ENCODE results near the gene AKR7A2.
A peak's percentile ranks its signal among the peaks of the same experiment; 100 is the strongest.

The AKR7A2 gene

DNA sequence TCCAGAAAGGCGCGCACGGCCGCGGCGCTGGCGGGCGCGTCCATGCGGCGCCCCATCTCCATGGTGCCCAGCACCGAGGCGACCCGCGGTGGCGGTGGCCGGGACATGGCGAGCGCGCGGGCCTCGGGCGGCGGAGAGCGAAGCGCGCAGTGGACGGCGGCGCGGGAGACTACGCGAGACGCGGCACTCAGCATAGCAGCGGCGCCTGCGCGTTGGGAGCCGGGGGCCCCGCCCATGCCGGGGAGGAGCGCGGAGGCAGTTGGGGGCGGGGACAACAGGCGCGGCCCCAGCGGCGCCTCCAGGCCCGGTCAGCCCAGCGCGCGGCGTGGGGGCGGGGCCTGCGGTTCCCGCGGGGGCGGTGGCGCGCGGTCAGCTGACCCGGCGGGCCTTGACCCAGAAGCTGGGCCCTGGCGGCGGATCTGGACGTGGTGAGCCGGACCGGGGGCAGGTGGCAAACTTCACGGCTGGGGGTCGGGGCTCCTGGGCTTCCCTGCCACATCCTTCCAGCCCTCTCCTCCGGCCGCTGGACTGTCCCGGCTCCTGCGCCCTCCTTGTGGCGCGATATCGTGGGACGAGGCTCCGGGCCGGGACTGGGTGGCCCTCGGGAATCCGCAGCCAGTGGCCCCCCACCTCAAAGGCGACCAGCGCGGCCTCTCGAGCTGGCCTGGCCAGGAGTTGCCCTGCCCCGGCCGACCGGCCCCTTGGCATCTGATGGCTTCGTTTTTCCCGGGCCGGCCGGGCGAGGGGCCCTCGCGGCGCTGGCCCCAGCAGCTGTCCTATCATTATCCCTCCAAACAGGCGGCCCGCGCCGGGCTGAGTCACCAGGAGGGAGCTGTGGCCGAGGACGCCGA lies at the start of gene AKR7A2, which contains the start of gene SLC66A1:
Gene AKR7A2 (minus strand): TSS at position 214 of the 851 bp plus-strand sequence. CDS start 20 bp downstream, at position 194.
Gene SLC66A1 (plus strand): TSS at position 396 of the 851 bp plus-strand sequence. CDS start 5,352 bp downstream, outside the sequence.
- DNase-seq = peak; percentile 85 to 90

DNA sequence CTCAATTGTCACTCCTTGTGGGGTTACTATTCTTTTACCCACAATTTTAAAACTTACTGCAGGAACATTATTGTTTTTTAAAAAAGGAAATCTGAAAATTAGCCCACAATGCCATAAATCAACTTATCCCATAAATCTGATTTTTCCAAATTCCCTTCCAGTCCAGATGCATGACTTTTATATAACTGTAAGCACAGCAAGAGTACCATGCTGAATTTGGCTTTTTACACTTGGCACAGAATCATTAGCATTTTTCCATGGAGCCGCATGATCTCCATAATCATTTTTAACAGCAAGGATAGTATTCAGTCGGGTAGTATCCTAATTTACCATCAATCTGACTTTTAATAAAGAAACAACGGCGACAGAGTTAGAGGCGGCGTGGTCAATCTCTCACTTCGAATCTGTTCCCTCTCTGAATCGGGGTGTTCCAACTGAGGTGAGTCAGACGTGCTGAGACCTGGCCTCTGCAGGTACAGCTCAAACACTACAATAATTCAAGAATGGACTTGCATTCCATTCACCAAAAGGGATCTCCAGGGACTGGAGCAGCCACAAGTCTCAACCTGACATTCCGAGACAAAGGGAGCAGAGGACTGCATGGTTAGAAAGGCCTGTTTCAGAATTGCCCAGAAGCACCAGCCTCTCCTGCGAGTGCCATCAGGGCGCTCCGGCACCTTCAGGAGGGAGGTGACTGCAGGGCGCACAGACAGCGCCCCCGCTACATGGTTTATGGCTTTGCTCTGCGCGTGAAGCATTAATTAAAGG lies 49.1 kb upstream of the AKR7A2 start:
- no peak for DNase-seq

DNA sequence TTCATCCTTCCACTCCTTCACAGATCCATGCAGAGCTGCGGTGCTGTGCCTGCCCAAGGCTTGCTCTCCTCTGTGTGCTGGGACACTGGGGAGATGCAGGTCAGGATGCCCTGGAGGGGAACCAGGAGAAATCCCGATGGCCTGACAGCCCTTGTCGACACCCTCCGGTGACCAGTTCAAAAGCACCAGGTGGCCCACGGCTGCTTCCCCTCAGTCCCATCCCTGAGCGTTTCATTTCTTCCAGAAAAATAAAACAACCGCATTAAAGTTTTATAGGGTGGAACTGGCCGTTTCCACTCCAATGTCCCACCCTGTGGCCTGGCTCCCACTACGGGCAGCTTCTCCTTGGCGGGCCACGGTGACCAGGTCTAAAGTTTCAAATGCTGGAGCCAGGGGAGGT lies 48.5 kb upstream of the AKR7A2 start:
- DNase-seq = no peak

DNA sequence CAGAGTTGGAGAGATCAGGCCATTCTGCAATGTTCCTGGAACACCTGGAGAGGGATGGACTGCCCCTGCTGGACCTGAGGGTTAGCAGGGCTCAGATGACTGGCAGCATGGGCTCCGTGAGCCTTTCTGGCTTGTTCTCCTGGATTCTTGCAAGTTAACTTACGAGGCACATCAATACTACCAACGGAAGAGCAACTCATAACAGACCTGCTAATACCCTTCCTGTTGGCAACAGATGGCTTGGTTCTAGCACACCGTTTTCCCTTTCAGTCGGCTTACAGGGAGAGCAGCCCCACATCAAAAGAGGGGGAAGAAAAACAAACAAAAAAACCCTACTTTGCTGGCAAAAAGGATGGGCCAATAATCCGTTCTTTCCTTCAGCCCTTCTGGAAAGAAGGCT lies 48.1 kb upstream of the AKR7A2 start:
- no peak for DNase-seq

DNA sequence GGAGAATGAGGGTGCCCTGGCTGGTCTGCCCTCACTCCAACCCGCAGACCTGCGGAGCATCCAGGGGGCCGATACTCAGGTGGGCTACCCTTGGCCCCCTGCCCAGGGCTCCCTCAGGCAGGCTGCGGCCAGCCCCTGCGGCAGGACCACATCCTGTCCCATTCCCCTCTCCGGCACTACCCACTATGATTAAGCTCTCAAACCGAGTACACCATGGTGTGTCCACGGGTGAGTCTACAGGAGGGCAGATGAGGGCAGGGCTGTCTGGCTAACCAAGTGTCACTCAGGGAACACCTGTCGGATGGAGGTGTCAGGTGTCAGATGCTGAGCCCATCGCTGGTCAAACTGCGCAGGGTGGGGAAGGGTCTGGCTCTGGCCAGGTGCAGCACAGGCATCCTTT lies 47.4 kb upstream of the AKR7A2 start:
- no peak for DNase-seq

GRCh38 chr1:19358710-19359109 lies 46.8 kb upstream of the AKR7A2 start:
- no peak for DNase-seq

- no peak for DNase-seq
Observed at GRCh38 chr1:19357299-19357986, 45.5 kb upstream of the AKR7A2 start.

DNA sequence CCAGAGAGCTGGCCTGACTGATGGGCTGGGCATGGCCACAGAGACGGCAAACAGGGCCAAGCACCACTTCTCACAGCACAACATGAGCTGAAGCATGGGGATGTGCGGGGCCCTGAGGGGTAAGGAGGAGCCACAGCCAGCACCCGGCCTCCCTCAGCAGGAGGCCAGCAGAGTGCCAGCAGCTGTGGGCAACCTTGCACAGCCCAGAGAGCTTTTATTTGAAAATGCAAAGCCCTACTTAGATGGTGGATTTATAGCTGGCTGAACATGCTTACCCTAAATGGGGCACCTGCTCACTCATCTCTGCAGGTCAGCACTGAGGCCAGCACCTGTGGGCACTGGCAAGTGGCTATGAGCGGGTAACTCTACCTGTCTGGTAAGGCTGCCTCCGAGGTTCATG lies 44.3 kb upstream of the AKR7A2 start:
- DNase-seq = no peak

DNA sequence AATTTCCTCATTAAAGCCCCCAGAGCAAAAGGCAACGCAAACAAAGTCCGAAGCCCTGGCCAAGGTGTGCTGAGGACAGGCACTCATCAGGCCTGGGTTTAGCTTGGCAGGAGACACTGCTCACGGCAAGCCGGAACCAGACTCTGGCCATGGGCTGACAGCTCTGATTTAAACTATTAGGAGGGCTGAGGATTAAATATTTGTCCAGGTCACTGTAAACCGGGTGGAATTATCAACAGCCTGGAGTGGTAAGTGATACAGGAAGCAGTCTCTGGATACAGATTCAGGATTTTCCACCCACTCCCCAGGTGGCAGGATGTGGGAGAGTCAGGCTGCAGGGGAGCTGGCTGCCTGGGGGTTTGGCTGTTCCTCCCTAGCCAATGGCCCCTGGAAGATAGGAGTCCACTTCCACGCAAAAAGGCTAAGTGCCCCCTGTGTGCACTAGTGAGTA lies 42.6 kb upstream of the AKR7A2 start:
- DNase-seq = no peak

DNA sequence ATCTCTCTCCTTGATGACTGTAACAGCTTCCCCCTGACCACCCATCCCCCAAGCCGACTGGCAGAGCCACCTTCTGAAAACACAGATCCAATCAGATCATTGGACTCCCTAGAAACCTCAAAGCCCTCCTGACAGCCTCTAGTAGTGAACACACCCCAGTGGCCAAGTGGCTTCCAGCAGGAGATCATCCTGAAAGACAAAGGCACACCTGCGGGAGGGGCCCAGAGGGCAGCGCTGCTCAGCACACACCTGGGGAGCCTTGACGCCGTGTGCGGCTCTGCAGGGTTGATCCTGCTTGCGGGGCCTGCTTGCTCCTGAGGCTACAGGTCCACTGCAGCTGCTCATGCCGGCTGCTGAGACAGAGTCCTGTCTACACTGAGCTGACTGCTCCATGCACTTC lies 41.7 kb upstream of the AKR7A2 start:
- no peak for DNase-seq

DNA sequence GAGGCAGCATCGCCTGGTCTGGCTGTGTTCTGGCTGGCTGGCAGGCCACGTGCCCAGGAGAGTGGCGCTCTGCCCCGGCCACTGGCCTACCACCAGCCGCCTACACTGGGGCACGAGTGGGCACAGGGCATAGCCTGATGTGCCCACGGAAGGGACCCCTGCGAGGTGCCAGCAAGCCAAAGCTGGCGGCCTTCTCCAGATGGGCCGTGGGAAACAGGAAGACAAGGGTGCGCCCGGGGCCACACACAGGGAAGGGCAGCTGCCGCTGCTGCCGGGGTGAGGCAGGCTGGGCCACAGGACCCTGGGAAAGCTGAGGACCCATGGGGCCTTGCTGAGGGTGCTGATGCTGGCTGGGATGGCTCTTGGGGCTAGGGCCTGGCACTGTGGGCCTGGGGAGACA lies 40.9 kb upstream of the AKR7A2 start:
- DNase-seq = no peak

- DNase-seq = no peak
Observed at GRCh38 chr1:19351873-19352272, 39.9 kb upstream of the AKR7A2 start.

- no peak for DNase-seq
Observed at GRCh38 chr1:19350566-19350965, 38.6 kb upstream of the AKR7A2 start.

- DNase-seq = no peak
Observed at GRCh38 chr1:19349999-19350398, 38.1 kb upstream of the AKR7A2 start.

- no peak for DNase-seq
Observed at GRCh38 chr1:19348441-19349198, 36.7 kb upstream of the AKR7A2 start.

DNA sequence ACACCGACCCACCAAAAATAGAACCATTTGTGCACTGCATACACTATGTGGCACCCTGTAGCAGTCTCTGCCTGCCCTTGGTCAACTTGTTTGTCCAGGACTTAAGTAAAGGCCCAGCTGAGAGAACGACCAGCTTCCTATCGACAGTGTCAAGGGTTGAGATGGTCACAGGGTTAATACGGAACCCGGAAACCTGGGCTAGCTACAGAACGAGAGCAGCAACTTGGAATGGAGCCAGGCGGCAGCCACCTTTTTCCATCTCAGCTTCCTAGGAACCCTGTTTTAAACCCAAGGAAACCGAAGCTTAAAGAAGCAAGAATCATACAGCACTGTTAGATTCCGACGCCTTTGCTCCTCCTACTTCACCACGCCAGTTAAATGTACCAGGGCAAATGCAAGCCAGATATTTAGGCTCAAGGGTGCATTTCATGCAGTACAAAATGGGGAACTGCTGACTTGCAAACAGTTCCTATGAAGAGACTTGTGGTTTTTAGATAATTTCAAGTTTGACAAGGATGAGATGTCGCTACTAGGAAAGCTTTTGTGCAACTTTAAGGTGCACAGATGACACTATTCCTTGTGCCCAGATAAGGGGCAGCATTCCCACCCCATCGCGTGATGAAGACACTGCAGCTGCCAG lies 35.7 kb upstream of the AKR7A2 start:
- no peak for DNase-seq

DNA sequence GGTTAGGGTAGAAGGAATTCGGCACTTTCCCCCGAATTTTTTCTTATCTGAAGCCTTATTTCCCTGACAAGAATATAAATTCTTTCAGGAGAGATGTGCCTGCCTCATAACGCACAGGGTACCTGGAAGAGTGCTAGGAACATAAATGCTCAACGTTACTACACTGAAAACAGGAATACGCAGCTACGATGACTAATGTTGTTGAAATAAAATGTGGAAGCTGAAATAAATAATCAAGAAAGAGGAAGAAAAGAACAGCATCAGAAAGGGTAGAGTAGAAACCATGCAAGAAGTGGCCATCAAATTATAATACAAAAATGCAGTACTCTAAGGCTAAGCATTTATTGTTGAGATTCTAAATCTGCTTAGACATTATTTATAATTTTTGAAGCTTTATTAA lies 34.1 kb upstream of the AKR7A2 start:
- no peak for DNase-seq

DNA sequence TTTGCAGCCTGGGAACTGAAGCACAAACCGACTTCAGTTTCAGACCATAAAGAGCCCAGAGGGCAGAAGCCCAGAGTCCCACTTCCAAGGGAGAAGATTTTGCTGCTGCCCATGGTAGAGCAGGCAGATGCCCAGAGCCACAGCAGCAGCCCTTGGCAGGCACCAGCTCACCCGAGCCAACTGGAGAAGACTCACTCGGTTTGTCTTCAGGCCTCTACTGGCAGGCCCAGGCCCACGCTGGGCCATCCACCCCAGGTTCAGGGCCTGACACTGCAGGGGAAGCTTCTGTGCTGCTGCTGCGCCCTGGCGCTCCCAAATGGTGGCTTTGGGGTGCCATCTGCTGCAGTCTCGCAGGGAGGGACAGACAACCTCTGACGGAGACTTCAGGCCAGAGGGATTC lies 33.4 kb upstream of the AKR7A2 start:
- DNase-seq = no peak

GRCh38 chr1:19344831-19345230 lies 32.9 kb upstream of the AKR7A2 start:
- DNase-seq = no peak

GRCh38 chr1:19344372-19344810 lies 32.4 kb upstream of the AKR7A2 start:
- DNase-seq = peak in 1 of 2 experiments; percentile 49

DNA sequence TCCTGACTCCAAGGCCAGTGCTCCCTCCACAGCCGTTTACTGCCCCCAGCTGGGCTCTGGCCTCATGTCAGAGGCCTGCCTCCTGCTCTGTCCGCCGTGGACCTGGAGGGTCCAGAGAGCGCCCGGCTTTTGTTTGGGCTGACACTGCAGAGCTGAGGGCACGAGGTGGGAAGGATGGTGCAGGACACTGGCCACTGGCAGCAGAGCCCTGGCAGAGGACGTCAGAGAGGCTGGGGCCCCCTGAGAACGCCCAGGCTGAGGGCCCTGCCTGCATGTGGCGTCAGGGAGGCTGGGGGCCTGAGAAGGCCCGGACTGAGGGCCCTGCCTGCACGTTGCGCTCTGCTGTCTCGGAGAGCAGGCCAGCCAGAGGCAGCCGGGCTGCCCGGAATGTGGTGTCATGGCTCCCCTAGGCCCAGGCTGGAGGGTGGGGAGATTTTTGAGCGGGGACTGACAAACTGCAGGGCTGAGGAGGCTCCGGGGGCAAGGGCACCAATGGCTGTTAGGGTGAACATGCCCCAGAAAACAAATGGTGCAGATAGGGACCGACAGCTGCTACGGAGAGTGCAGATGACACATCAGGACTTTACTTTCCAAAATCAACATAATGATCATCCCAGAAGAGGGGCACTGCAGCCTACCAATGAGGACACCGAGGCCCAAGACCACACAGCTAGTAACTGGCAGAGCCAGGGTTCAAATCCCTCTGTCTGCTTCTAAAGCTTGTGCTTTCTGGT lies 31.8 kb upstream of the AKR7A2 start:
- DNase-seq = no peak
